Choroid plexus epithelial cell (primary cell): ENCODE measurements around the gene ERVMER34-1.

ENCODE experiments used
- DNase-seq: peaks from one replicate; pipeline ENCODE4 v3.0.0-alpha.2; 2010; ENCODE audit warnings: low read depth
- H3K4me3 ChIP-seq: 2 replicates; pipeline ENCODE4 v1.5.1; 2011; ENCODE audit warnings: low read depth, mild to moderate bottlenecking, control low read depth, low read length, moderate library complexity
- TF ChIP-seq, protein P1 (sequence below): conservative IDR thresholded peaks from 2 replicates; pipeline ENCODE4 v1.5.1; 2011; ENCODE audit warnings: low read depth, mild to moderate bottlenecking, control low read depth, inconsistent platforms, low read length, moderate library complexity

ERVMER34-1 gene

DNA sequence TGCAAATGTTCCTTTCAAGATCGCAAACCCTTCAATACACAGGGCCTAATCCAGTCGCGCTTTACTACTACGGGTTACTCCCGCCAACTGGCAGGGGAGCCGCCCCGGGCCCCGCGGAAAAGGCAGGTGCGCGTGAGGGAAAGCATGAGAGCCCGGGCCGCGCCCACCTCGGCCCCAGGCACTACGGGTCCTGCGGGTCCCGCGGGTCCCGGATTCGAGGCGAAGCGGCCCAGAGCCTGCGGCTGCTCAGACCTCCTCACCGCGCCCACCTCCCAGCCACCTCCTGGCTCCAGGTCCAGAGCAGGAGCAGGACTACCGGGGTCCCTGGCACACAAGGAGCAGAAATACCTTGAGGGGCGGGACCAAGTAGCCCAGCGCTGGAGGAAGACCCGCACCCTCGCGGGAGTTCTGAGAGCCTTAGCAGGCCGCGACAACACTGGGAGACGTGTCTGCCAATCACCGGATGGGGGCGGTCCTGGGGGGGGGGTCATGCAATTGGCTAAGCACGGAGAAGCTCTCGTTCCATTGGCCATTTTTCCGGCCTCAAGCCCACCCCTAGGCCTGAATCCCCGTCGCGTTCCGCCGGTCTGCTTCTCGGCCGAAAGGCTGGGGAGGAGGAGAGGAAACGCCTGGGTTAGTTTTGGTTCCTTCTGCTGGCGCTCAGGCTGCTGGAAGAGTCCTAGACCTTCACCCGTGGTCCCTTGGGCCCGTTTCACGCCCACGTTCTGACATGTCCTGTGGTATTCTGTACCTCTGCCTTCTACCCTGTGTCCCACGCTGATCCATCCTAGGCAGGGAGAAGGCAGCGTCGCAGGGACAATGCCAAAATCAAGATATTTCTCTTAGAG lies 29.0 kb downstream of the ERVMER34-1 start:
- H3K4me3 ChIP-seq = peak overlapping the region; percentile 93
- TF ChIP-seq, protein P1, sequence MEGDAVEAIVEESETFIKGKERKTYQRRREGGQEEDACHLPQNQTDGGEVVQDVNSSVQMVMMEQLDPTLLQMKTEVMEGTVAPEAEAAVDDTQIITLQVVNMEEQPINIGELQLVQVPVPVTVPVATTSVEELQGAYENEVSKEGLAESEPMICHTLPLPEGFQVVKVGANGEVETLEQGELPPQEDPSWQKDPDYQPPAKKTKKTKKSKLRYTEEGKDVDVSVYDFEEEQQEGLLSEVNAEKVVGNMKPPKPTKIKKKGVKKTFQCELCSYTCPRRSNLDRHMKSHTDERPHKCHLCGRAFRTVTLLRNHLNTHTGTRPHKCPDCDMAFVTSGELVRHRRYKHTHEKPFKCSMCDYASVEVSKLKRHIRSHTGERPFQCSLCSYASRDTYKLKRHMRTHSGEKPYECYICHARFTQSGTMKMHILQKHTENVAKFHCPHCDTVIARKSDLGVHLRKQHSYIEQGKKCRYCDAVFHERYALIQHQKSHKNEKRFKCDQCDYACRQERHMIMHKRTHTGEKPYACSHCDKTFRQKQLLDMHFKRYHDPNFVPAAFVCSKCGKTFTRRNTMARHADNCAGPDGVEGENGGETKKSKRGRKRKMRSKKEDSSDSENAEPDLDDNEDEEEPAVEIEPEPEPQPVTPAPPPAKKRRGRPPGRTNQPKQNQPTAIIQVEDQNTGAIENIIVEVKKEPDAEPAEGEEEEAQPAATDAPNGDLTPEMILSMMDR = no peak
- DNase-seq = peak; percentile 99

DNA sequence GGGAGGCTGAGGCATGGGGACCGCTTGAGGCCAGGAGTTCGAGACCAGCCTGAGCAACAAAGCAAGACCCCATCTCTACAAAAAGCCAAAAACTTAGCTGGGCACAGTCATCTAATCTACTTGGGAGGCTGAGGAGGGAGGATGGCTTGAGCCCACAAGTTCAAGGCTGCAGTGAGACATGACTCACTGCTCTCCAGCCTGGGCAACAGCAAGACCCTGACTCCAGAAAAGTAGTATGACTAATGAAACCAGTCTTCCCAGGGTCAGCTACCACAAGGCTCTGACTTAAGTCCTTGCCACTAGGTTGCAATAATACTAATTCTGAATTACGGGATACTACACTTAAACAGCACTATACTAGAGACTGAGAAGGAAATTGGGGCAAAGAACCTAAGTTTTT lies 33.1 kb downstream of the ERVMER34-1 start:
- TF ChIP-seq, protein P1 = no peak
- peak; percentile 51 for DNase-seq

DNA sequence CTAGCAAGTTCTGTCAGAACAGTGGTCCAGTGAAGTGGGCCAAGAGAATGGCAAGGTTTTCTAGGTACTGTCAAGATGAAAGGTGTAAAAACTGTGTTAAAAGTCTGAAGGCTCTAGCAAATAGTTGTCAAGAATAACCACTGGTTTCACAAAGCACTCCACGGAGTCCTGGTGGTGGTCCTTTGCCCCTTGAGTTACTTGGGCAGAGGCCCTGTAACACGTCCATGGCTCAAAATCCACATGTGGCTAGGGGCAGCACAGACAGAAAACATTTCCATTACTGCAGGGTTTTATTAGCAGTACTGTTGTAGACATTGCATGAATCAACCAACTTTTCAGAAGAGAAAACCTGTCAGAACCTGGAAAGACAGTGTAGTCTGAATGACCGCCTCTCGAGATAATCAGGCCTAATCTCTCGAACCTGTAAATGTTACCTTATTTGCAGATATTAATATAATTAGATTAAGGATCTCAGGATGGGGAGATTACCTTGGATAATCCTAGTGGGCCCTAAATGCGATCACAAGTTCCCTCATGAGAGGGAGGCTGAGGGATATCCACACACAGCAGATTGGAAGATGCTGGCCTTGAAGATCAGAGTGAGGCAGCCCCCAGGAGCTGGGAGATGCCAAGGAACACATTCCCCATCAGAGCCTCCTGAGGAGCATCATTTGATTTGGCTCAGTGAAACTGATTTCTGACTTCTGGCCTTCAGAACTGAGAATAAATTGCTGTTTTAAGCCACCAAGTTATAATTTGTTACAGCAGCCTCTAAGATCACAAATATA lies 34.7 kb downstream of the ERVMER34-1 start:
- no peak overlapping the region for H3K4me3 ChIP-seq
- DNase-seq = no peak
- TF ChIP-seq, protein P1 = no peak

More for the DNA sequence above, 33.1 kb downstream of the ERVMER34-1 start:
- H3K4me3 ChIP-seq = no peak overlapping the region

DNA sequence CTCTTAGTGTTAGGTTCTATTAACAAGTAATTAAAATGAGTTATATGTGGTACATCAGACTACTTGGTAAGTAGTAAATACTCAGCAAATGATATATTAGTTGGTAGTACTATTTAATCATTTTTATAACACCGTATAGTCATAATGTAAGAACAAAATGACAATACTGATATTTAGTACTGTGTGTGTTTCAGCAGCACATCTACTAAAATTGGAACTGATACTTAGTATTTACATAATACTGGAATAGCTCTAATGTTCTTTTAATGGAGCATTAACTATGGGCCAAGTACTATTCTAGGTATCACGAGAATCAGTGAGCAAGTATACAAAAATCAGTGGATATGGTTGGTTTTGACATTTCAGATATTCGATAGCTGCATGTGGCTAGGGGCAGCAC lies 35.3 kb downstream of the ERVMER34-1 start:
- TF ChIP-seq, protein P1 = no peak
- no peak overlapping the region for H3K4me3 ChIP-seq
- DNase-seq = no peak

DNA sequence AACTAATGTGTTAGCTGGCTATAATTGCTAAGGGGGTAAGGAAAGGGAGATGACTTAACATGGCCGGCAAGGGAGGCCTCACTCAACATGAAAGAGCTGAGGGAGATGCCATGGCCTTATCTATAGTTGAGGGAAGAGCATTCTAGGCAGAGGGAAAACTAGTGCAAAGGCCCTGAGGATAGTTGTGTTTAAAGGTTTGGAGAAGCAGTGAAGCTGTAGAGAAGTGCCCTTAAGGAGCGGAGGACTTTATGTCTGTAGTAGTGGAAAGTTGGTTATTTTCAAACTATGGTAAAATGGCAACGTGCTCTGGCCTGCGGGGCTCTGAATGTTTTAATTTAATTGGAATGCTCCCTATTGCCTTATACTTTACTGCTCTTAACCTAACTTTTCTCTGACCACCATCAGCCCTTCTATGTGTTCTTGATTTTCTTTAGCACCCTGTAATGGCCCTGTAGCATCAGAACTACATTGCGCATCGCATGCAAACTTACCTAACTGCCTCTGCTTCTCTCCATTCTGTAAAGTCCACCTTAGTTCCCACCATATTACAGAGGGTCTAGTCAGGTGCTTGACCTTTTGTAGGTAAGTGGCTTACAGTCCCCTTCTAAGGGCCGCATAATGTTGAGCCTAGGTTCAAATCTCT lies 35.8 kb downstream of the ERVMER34-1 start:
- TF ChIP-seq, protein P1 = no peak
- no peak overlapping the region for H3K4me3 ChIP-seq
- no peak for DNase-seq

DNA sequence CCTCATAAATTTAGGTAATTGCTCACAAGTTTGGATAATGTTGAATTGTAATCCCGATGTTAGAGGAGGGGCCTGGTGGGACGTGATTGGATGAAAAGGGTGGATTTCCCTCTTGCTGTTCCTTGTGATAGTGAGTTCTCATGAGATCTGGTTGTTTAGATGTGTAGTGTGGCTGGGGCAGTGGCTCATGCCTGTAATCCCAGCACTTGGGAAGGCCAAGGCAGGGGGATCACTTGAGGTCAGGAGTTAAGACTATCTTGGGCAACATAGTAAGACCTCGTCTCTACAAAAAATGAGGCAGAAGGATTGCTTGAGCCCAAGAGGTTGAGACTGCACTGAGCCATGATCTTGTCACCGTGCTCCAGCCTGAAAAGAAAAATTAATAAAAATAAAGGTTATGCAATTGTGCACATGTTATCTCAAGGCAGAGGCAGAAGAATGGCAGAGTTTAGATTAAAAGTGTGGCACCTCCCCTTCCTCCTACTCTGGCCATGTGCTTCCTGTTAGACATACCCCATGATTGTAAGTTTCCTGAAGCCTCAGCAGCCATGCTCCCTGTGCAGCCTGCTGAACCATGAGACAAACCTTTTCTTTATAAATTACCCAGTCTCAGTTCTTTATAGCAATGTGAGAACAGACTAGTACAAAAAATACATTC lies 36.5 kb downstream of the ERVMER34-1 start:
- H3K4me3 ChIP-seq = no peak overlapping the region

More for the DNA sequence above, 36.5 kb downstream of the ERVMER34-1 start:
- peak; percentile 27 for DNase-seq
- TF ChIP-seq, protein P1 = no peak
